ENCODE data around the gene M1AP. TPM values are rescaled to one million over a fixed set of nuclear protein-coding genes. Genes with fewer than 3 reads are reported as not detected.

M1AP gene
- total RNA-seq, 2 experiments from 2014 or later, result not detected

DNA sequence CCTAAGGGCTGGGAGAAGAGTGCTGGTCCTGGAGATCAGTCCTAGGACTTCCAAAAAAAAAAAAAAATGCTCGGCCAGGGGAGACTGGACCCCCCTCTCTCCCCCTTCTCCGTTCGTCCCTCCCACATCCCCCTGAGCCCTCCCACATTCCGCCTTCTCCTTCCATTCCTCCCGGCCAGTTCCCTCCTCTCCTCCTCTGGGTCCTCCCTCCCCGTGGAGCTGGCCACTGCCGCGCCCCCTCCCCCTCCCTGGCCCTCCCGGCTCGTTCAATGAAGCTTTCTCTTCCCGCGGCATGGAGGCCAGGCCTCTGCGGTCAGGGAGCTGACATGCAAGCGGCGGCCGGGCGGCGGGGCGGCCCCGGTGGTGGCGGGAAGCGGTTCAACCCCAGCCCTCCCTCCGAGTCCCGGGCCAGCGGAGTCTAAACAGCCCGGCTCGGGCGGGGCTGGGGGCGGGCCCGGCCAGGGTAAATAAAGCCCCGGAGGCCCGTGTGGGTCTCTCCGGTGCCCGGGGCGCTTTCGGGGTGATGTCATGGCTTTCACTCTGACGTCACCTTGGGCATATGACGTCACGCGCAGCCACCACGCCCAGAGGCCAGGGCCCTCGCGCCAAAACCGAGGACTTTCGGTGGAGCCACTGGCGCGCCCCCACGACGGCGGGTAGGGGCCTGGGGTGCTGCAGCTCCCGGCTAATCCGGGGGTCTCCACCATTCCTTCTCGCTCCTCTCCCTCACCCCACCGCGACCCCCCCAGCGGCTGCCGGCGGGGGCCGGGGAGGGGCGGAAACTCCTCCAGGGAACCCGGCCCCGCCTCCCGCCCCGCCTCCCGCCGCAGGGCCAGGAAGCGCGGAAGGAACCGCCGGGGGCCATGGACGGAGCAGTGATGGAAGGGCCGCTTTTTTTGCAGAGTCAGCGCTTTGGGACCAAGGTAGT is 94.0 kb downstream of the M1AP start, which contains the start of the genes DOK1 and LOXL3:
TSS of gene DOK1 (plus strand) at position 829 of the 928 bp plus-strand sequence. CDS start at position 864, 35 bp downstream.
TSS of gene LOXL3 (minus strand) at position 51 of the 928 bp plus-strand sequence. CDS start 1,308 bp downstream, outside the sequence.
- Mint-ChIP-seq H3K36me3 (ENCODE audit: low read depth) (peaks cover 7% of the 10 kb centered on the region), H3K4me3 (peak within 1 kb of the TSS; percentile 88), H3K27me3 (peaks cover 27% of the 10 kb centered on the region), H3K9me3 (no peaks in the 10 kb centered on the region), H3K27ac (peak within 1 kb of the TSS; percentile 90), H3K4me1 (ENCODE audit: low read depth) (peaks cover 15% of the 10 kb centered on the region)
- intact Hi-C loops (cut with micrococcal nuclease), result no loop called here
- CTCF ChIA-PET, result interaction anchor here (1.0 to 1.4 kb wide), 3 partner anchors 10 to 25 kb away, joined by 3 to 7 read pairs (median 5); no protein-coding TSS in a partner anchor
- peak; percentile 86 for DNase-seq
- TF ChIP-seq, protein P1, sequence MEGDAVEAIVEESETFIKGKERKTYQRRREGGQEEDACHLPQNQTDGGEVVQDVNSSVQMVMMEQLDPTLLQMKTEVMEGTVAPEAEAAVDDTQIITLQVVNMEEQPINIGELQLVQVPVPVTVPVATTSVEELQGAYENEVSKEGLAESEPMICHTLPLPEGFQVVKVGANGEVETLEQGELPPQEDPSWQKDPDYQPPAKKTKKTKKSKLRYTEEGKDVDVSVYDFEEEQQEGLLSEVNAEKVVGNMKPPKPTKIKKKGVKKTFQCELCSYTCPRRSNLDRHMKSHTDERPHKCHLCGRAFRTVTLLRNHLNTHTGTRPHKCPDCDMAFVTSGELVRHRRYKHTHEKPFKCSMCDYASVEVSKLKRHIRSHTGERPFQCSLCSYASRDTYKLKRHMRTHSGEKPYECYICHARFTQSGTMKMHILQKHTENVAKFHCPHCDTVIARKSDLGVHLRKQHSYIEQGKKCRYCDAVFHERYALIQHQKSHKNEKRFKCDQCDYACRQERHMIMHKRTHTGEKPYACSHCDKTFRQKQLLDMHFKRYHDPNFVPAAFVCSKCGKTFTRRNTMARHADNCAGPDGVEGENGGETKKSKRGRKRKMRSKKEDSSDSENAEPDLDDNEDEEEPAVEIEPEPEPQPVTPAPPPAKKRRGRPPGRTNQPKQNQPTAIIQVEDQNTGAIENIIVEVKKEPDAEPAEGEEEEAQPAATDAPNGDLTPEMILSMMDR (IDR thresholded peaks at IDR 0.05), result no peak
- POLR2A ChIA-PET, result interaction anchor here (0.6 to 2.7 kb wide), 5 partner anchors 12 to 72 kb away, joined by 3 to 11 read pairs (median 4); partner anchors contain the start of genes CCDC142 and TTC31
- peak; percentile 84 for ATAC-seq

DNA sequence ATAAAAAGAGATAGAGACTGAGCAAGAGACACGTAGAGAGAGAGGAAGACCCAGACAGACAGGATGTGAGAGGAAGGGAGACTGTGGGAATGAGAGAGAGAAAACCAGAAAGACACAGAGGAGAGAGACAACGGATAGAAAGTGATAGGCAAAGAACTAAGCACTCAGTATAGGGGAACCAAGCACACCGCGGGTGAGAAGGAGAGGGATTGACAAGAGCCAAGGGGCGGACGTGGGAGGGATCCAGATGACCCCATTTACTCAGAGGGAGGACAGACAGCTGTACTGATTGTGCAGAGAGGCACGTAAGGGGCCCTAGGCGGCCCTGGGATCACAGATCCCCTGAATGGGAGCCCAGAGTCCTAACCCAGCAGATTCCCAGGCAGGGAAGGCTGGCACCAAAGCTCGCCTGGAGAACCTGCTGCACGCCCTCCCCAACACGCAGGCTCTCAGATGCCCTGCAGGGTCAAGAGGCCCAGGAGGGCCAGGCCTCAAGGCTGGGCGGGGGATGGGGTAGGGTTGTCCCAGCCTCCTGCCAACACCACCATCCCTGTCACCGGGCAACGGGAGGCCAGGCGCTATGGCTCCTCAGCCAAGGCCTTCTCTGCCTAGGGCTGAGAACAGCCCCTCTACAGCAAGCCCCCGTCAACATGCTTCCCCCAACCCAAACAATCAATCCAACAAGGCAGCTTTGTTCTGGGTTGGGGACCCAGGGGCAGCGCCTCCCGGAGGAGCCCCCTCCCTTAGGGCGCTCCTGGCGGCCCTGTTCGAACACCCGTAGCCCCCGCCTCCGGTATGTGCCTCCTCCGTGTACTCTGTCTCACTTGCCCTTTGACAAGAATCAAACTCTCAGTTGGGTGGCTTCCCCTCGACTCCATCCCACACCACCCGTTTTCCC is 95.0 kb downstream of the M1AP start:
- Mint-ChIP-seq H3K36me3 (ENCODE audit: low read depth) (peaks cover 7% of the 10 kb centered on the region), H3K27me3 (peaks cover 31% of the 10 kb centered on the region), H3K4me1 (ENCODE audit: low read depth) (peaks cover 15% of the 10 kb centered on the region), H3K9me3 (no peaks in the 10 kb centered on the region), H3K27ac (peak overlapping the region; percentile 56), H3K4me3 (peak overlapping the region; percentile 52)
- intact Hi-C loops (cut with micrococcal nuclease), result no loop called here
- ChIA-PET POLR2A (interaction anchor here (0.6 to 2.7 kb wide), 4 partner anchors 13 to 71 kb away, joined by 4 to 11 read pairs (median 5); partner anchors contain the start of genes CCDC142 and TTC31), CTCF (interaction anchor here (1.0 to 1.4 kb wide), 2 partner anchors 9 to 14 kb away, joined by 3 to 7 read pairs; no protein-coding TSS in a partner anchor)
- ATAC-seq (no peak), DNase-seq (peak; percentile 20)
- TF ChIP-seq, protein P1 (IDR thresholded peaks at IDR 0.05), result no peak

DNA sequence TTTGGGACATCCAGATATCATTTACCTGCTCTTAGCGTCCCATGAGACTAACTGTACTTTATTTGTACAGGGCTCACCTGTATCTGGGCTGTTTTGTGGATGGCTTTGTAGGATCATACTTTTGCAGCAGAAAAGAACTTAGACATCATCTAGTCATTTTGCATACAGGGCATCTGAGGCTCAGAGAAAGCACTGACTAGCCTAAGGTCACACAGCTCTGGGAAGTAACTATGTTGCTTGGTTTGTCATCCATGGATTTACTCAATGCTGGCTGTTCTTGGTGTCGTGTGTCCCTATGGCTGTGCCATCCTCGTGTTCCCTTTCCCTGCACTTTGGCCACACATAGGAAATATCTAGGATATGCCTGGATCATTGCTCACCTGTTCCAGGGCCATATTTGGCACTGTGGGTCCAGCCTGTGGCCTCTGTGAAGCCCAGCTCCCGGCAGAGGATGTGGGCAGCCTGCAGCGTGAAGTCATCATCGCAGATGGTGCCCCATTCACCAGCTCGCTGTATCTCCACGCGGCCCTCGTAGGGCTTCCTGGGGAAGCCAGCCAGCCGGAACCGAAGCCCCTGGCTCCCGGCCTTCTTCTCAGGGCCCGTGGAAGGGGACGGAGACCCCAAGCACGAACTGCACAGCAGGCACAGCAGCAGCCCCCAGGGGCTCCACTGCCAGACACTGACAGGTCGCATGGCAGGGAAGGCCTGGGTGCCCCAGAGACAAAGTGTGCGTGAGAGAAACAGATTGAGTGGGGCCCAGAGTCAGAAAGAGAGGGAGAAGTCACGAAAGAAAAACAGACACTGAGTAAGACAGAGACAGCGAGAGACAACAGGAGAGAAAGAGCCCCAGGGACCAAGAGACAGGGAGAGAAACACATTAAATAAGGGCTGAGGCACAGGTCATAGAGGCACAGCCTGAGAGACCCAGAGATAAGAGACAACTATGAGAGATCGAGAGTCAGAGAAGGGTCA is 95.9 kb downstream of the M1AP start:
- POLR2A ChIA-PET, result interaction anchor here (0.6 kb wide), 1 partner anchor 68 kb away, joined by 4 read pairs; no protein-coding TSS in a partner anchor
- peaks cover 7% of the 10 kb centered on the region for H3K36me3 Mint-ChIP-seq (ENCODE audit: low read depth)
- intact Hi-C loops (cut with micrococcal nuclease), result no loop called here
- CTCF ChIA-PET, result interaction anchor here (0.6 to 1.5 kb wide), 3 partner anchors 35 to 74 kb away, joined by 3 read pairs; no protein-coding TSS in a partner anchor
- TF ChIP-seq, protein P1 (IDR thresholded peaks at IDR 0.05), result no peak
- peak overlapping the region; percentile 14 for H3K4me3 Mint-ChIP-seq
- H3K4me1 Mint-ChIP-seq (ENCODE audit: low read depth), result peaks cover 15% of the 10 kb centered on the region
- DNase-seq, result no peak
- no peak for ATAC-seq
- peaks cover 39% of the 10 kb centered on the region for H3K27me3 Mint-ChIP-seq
- H3K9me3 Mint-ChIP-seq, result no peaks in the 10 kb centered on the region
- H3K27ac Mint-ChIP-seq, result peak overlapping the region; percentile 31

DNA sequence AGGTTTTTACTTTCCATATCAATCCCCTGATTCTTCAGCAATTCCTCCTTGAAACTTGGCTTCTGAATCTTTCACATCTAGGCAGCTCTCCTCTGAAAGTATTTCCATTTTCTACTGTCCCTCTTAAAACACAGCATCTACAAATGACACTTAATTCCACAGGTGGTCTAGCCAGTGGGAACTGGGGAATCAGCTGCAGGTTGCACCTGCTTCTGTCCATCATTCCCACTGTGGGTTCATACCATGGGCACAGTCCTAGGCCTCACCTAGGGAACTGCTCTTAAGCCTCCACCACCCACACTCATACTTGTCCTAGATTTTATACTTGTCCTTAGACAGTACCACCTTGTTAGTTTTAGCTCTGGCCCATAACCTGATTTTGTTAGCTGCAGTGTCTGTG is 96.6 kb downstream of the M1AP start:
- peaks cover 41% of the 10 kb centered on the region for H3K27me3 Mint-ChIP-seq
- no peak for ATAC-seq
- no peaks in the 10 kb centered on the region for H3K9me3 Mint-ChIP-seq
- H3K36me3 Mint-ChIP-seq (ENCODE audit: low read depth), result peaks cover 5% of the 10 kb centered on the region
- no peak for DNase-seq
- TF ChIP-seq, protein P1 (IDR thresholded peaks at IDR 0.05), result no peak
- H3K4me3 Mint-ChIP-seq, result no peak overlapping the region
- ChIA-PET POLR2A (no interaction called here), CTCF (interaction anchor here (1.0 to 1.5 kb wide), 2 partner anchors 36 to 50 kb away, joined by 3 read pairs; no protein-coding TSS in a partner anchor)
- H3K4me1 Mint-ChIP-seq (ENCODE audit: low read depth), result peaks cover 15% of the 10 kb centered on the region
- no peak overlapping the region for H3K27ac Mint-ChIP-seq
- intact Hi-C loops (cut with micrococcal nuclease), result no loop called here

Data from activated CD8-positive, alpha-beta T cell treated with anti-CD3 and anti-CD28 coated beads for 36 hours (primary cell).